Measurements from ENCODE around the gene PTGER3. TPM values are rescaled to one million over a fixed set of nuclear protein-coding genes. Genes with fewer than 3 reads are reported as not detected.

Gene PTGER3
- polyA plus RNA-seq, 1 donor (not counting 4 experiments of a cell fraction or from before 2014, with no cell fraction given) = 0.04 TPM

DNA sequence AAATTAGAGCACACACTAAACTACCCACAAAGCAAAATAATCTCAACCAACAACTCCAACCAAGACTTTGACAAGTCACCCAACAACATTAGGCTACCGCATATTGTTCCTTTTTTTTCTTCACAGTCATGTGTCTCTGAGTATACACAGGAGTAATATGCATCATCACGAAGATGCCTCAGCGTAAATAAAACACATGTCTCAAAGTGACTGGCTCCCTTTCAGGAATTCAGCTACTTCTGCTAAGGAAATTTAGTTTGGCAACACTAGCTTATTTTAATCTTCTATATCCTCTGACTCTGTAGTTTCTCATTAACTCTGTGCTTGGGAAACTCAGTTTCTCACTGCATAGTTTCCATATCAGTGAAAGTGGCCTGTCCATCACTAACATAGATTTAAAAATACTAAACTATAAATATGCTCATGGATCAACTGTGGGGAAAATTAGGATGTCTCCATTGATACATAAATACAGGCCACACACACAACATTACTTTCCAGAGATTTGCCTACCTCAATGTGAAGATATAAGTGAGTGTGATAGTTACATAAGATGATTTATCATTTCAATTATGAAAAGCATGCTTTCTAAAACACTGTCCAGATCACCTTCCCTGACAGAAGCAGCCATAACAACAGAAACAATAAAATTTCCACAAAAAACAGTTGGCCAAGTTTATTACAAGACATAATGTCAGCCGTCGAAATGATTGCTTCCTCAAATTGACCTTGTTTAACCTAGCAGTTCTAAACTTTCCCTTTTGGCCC is 113.2 kb downstream of the PTGER3 start:
- Histone ChIP-seq H3K27me3 (ENCODE audit: control insufficient read depth, extremely low read depth, insufficient read depth, low read length) (no peaks in the 10 kb centered on the region), H2AFZ (ENCODE audit: control insufficient read depth, low read length) (no peak overlapping the region), H3K79me2 (ENCODE audit: control insufficient read depth, insufficient read depth, low read length) (no peaks in the 10 kb centered on the region), H3K4me1 (ENCODE audit: control insufficient read depth, extremely low read depth, insufficient read depth, low read length) (no peaks in the 10 kb centered on the region), H4K20me1 (ENCODE audit: control insufficient read depth, extremely low read depth, insufficient read depth, low read length) (no peaks in the 10 kb centered on the region), H3K9me3 (ENCODE audit: control insufficient read depth, low read depth, low read length) (no peaks in the 10 kb centered on the region), H3K4me3 (ENCODE audit: control insufficient read depth in 2 of 3, extremely low read depth in 1 of 3, insufficient read depth in 2 of 3, low read depth in 1 of 3, low read length in 3 of 3) (no peak overlapping the region), H3K9me1 (ENCODE audit: control insufficient read depth, extremely low read depth, insufficient read depth, low read length) (no peaks in the 10 kb centered on the region), H3K4me2 (ENCODE audit: control insufficient read depth, extremely low read depth, insufficient read depth, low read depth, low read length) (no peak overlapping the region), H3K27ac (ENCODE audit: control insufficient read depth, insufficient read depth, low read length) (no peak overlapping the region), H3K9ac (ENCODE audit: control insufficient read depth, extremely low read depth, insufficient read depth, low read length) (no peak overlapping the region), H3K36me3 (ENCODE audit: control insufficient read depth in 2 of 2, extremely low read depth in 1 of 2, insufficient read depth in 2 of 2, low read length in 2 of 2) (no peaks in the 10 kb centered on the region)
- TF ChIP-seq, protein P1, sequence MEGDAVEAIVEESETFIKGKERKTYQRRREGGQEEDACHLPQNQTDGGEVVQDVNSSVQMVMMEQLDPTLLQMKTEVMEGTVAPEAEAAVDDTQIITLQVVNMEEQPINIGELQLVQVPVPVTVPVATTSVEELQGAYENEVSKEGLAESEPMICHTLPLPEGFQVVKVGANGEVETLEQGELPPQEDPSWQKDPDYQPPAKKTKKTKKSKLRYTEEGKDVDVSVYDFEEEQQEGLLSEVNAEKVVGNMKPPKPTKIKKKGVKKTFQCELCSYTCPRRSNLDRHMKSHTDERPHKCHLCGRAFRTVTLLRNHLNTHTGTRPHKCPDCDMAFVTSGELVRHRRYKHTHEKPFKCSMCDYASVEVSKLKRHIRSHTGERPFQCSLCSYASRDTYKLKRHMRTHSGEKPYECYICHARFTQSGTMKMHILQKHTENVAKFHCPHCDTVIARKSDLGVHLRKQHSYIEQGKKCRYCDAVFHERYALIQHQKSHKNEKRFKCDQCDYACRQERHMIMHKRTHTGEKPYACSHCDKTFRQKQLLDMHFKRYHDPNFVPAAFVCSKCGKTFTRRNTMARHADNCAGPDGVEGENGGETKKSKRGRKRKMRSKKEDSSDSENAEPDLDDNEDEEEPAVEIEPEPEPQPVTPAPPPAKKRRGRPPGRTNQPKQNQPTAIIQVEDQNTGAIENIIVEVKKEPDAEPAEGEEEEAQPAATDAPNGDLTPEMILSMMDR (optimal IDR thresholded peaks at IDR 0.05 in 1 of 3, IDR thresholded peaks at IDR 0.05 in 1 of 3, conservative IDR thresholded peaks at IDR 0.05 in 1 of 3; ENCODE audit: extremely low read depth in 1 of 3, insufficient read depth in 2 of 3, low read length in 3 of 3) = no peak
- no peak for TF ChIP-seq EZH2 (IDR thresholded peaks at IDR 0.05; ENCODE audit: low read length)
- FAIRE-seq (no peak), DNase-seq (ENCODE audit: low read depth, low spot score) (no peak)
- dilution Hi-C loops (cut with MboI; ENCODE audit: extremely low pct_ligation_motif_present, low sequenced_read_pairs) = no loop called here

DNA sequence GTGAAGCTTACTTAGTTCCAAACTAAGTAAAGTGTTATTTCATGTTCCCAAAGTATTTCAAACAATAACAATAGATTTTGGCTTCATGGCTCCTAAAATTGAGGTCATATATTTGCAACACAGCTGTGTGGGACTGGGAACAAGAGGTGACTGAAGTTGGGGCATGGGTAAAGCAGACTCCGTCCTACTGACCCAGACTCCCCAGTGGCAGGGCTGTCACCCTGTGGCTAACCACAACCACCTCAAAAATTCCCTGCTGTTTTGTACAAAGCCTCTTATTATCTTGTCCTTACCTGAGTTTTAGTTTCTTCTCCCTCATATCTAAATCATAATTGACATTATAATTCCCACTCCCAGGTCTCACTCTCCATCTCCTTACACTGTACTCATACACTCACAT is 117.6 kb downstream of the PTGER3 start:
- dilution Hi-C loops (cut with MboI; ENCODE audit: extremely low pct_ligation_motif_present, low sequenced_read_pairs) = no loop called here
- no peaks in the 10 kb centered on the region for H3K9me3 ChIP-seq (ENCODE audit: control insufficient read depth, low read depth, low read length)
- FAIRE-seq = no peak

More for the DNA sequence above, 117.6 kb downstream of the PTGER3 start:
- Histone ChIP-seq H3K4me3 (ENCODE audit: control insufficient read depth in 2 of 3, extremely low read depth in 1 of 3, insufficient read depth in 2 of 3, low read depth in 1 of 3, low read length in 3 of 3) (no peak overlapping the region), H3K27me3 (ENCODE audit: control insufficient read depth, extremely low read depth, insufficient read depth, low read length) (no peaks in the 10 kb centered on the region), H2AFZ (ENCODE audit: control insufficient read depth, low read length) (no peak overlapping the region), H3K27ac (ENCODE audit: control insufficient read depth, insufficient read depth, low read length) (no peak overlapping the region), H3K36me3 (ENCODE audit: control insufficient read depth in 2 of 2, extremely low read depth in 1 of 2, insufficient read depth in 2 of 2, low read length in 2 of 2) (no peaks in the 10 kb centered on the region), H3K9me1 (ENCODE audit: control insufficient read depth, extremely low read depth, insufficient read depth, low read length) (no peaks in the 10 kb centered on the region), H3K9ac (ENCODE audit: control insufficient read depth, extremely low read depth, insufficient read depth, low read length) (no peak overlapping the region), H4K20me1 (ENCODE audit: control insufficient read depth, extremely low read depth, insufficient read depth, low read length) (no peaks in the 10 kb centered on the region), H3K79me2 (ENCODE audit: control insufficient read depth, insufficient read depth, low read length) (no peaks in the 10 kb centered on the region), H3K4me2 (ENCODE audit: control insufficient read depth, extremely low read depth, insufficient read depth, low read depth, low read length) (no peak overlapping the region), H3K4me1 (ENCODE audit: control insufficient read depth, extremely low read depth, insufficient read depth, low read length) (no peaks in the 10 kb centered on the region)
- TF ChIP-seq EZH2 (IDR thresholded peaks at IDR 0.05; ENCODE audit: low read length) = no peak
- TF ChIP-seq, protein P1 (optimal IDR thresholded peaks at IDR 0.05 in 1 of 3, IDR thresholded peaks at IDR 0.05 in 1 of 3, conservative IDR thresholded peaks at IDR 0.05 in 1 of 3; ENCODE audit: extremely low read depth in 1 of 3, insufficient read depth in 2 of 3, low read length in 3 of 3) = no peak
- DNase-seq (ENCODE audit: low read depth, low spot score) = no peak
